ENCODE results near the gene KLC3. TPM values are rescaled to one million over a fixed set of nuclear protein-coding genes. Genes with fewer than 3 reads are reported as not detected.

The KLC3 gene
- total RNA-seq, 2 donors from 2014 or later: not detected

DNA sequence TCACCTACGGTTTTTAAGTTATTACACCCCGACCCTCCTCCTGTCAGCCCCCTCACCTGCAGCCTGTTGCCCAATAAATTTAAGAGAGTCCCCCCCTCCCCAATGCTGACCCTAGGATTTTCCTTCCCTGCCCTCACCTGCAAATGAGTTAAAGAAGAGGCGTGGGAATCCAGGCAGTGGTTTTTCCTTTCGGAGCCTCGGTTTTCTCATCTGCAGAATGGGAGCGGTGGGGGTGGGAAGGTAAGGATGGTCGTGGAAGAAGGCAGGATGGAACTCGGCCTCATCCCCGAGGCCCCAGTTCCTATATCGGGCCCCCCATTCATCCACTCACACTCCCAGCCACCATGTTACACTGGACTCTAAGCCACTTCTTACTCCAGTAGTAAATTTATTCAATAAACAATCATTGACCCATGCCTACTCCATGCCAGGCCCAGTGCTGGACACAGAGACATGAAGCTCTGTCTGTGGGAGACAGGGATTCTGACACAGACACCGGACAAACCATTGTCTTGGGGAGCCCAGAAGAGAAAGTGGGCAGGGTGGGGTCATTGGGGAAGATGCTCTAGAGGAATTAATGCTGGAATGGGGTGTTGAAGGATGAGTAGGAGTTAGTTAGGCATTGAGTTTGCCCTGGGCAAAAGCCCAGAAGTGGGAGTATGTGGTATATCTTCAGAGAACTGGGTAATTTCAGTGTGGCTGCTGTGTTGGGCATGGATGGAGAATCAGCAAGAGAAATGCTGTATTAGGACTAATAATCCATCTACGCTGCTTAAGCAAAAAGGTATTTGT lies 37.1 kb upstream of the KLC3 start:
- H3K36me3 ChIP-seq: peaks cover 4% of the 10 kb centered on the region
- TF ChIP-seq, protein P1, sequence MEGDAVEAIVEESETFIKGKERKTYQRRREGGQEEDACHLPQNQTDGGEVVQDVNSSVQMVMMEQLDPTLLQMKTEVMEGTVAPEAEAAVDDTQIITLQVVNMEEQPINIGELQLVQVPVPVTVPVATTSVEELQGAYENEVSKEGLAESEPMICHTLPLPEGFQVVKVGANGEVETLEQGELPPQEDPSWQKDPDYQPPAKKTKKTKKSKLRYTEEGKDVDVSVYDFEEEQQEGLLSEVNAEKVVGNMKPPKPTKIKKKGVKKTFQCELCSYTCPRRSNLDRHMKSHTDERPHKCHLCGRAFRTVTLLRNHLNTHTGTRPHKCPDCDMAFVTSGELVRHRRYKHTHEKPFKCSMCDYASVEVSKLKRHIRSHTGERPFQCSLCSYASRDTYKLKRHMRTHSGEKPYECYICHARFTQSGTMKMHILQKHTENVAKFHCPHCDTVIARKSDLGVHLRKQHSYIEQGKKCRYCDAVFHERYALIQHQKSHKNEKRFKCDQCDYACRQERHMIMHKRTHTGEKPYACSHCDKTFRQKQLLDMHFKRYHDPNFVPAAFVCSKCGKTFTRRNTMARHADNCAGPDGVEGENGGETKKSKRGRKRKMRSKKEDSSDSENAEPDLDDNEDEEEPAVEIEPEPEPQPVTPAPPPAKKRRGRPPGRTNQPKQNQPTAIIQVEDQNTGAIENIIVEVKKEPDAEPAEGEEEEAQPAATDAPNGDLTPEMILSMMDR (IDR thresholded peaks at IDR 0.05): no peak
- DNase-seq (ENCODE audit: low spot score) (no peak), ATAC-seq (ENCODE audit: insufficient number of reproducible peaks, low FRiP score, low read depth) (no peak)
- no peaks in the 10 kb centered on the region for H3K9me3 ChIP-seq
- no peaks in the 10 kb centered on the region for H3K27me3 ChIP-seq (replicated peaks; ENCODE audit: insufficient read depth)
- H3K4me1 ChIP-seq (ENCODE audit: control insufficient read depth in 1 of 2, low read depth in 2 of 2): no peaks in the 10 kb centered on the region
- no peak overlapping the region for H3K4me3 ChIP-seq
- H3K27ac ChIP-seq: no peak overlapping the region

DNA sequence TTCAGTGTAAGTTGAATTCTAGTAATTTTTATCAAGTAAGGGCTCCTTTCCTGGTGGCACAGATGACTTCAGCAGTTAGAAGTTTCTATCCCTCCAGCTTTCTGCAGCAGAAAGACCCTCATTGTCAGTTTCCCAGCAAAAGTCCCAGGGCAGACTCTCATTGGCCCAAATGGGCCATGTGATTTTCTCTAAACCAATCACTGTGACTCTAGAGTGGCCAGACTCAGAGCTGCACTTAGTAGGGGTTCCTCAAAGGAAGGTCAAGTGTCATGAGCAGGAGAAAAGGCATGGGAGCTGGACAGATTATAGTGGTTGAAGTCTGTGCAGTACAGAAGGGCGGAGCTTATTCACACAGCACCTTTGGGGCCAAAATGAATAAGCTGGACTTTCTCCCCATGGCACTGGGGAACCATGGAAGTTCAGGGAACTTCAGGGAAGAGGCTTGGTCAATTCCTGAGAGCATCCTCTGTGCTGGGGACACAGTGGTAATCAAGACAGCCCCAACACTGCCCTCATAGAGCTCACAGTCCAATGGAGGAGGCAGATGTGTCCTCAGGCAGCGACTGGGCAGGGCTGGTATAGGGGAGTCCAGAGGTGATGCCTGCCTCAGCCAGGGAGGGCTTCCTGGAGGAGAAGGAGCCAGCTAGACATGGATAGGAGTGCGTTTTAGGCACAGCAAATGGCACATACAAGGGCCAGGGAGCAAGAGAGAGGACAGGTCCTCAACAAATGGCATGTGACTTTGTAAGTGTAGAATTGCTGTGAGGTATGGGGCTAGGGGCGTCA lies 36.2 kb upstream of the KLC3 start:
- Histone ChIP-seq H3K4me3 (no peak overlapping the region), H3K36me3 (peaks cover under 1% of the 10 kb centered on the region), H3K27ac (no peak overlapping the region), H3K4me1 (ENCODE audit: control insufficient read depth in 1 of 2, low read depth in 2 of 2) (no peaks in the 10 kb centered on the region), H3K9me3 (no peaks in the 10 kb centered on the region), H3K27me3 (replicated peaks; ENCODE audit: insufficient read depth) (no peaks in the 10 kb centered on the region)
- TF ChIP-seq, protein P1 (IDR thresholded peaks at IDR 0.05): no peak
- no peak for ATAC-seq (ENCODE audit: insufficient number of reproducible peaks, low FRiP score, low read depth)
- no peak for DNase-seq (ENCODE audit: low spot score)

DNA sequence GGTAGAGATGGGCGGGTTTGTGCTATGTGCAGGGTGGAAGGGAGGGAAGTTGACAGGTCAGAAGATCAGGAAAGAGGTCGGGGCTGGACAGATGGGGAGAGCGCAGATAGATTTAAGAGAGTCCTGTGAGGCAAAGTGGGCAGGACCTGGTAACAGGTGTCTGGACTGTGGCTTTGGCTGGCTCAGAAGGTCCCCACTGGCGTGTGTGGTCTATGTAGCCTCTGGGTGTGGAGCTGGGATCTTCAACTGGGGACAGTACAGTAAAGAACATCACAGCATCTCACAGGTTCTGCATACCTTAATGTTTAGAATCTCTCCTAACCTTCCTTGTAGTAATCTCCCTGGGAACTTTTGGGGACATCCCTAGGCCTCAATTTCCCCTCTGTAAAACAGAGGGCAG lies 35.5 kb upstream of the KLC3 start:
- no peaks in the 10 kb centered on the region for H3K9me3 ChIP-seq
- TF ChIP-seq, protein P1 (IDR thresholded peaks at IDR 0.05): no peak
- ATAC-seq (ENCODE audit: insufficient number of reproducible peaks, low FRiP score, low read depth) (no peak), DNase-seq (ENCODE audit: low spot score) (no peak)
- no peaks in the 10 kb centered on the region for H3K4me1 ChIP-seq (ENCODE audit: control insufficient read depth in 1 of 2, low read depth in 2 of 2)
- H3K4me3 ChIP-seq: no peak overlapping the region
- no peaks in the 10 kb centered on the region for H3K36me3 ChIP-seq
- H3K27me3 ChIP-seq (replicated peaks; ENCODE audit: insufficient read depth): no peaks in the 10 kb centered on the region
- no peak overlapping the region for H3K27ac ChIP-seq

DNA sequence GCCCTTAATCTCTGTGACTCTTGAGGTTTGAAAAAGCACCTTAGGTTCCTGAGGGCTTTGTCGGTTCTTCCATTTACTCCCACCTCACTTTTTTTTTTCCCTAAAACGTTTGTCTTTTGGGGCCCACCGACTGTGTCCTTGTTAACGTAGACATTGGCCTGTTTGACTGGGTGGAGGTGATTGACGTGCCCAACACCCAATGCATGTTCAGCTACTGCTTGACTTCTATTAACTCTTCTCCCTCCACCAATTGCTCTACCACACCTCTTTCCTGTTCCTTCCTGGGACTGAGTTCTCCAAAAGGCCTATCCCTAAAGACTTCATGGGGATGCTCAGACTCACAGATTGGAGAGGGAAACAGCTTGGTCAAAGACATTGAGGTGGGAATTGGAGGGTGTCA lies 35.1 kb upstream of the KLC3 start:
- H3K4me3 ChIP-seq: no peak overlapping the region
- no peak overlapping the region for H3K27ac ChIP-seq
- ATAC-seq (ENCODE audit: insufficient number of reproducible peaks, low FRiP score, low read depth) (no peak), DNase-seq (ENCODE audit: low spot score) (no peak)
- TF ChIP-seq, protein P1 (IDR thresholded peaks at IDR 0.05): no peak
- H3K9me3 ChIP-seq: no peaks in the 10 kb centered on the region
- no peaks in the 10 kb centered on the region for H3K27me3 ChIP-seq (replicated peaks; ENCODE audit: insufficient read depth)
- H3K36me3 ChIP-seq: no peaks in the 10 kb centered on the region
- H3K4me1 ChIP-seq (ENCODE audit: control insufficient read depth in 1 of 2, low read depth in 2 of 2): no peaks in the 10 kb centered on the region

DNA sequence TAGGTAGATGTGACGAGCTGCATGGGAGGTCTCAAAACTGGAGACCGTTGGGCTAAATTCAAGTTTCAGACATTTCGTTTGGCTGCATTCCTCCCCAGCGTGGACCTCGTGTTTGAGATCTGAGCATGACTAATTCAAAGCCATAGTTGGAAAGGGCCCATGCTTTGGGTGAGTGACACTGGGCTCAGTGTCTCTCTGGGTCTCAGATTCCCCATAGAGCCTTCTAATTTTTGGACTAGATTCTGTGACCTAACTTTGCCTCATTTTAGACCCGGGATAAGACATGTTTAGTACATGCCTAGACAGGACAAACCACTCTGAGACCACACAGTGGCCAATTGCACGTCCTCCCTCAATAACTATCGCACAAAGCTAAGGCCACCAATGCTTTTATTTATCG lies 34.5 kb upstream of the KLC3 start:
- H3K36me3 ChIP-seq: no peaks in the 10 kb centered on the region
- ATAC-seq (ENCODE audit: insufficient number of reproducible peaks, low FRiP score, low read depth): no peak
- TF ChIP-seq, protein P1 (IDR thresholded peaks at IDR 0.05): no peak
- H3K4me3 ChIP-seq: no peak overlapping the region
- H3K27ac ChIP-seq: no peak overlapping the region
- H3K4me1 ChIP-seq (ENCODE audit: control insufficient read depth in 1 of 2, low read depth in 2 of 2): no peaks in the 10 kb centered on the region
- no peaks in the 10 kb centered on the region for H3K27me3 ChIP-seq (replicated peaks; ENCODE audit: insufficient read depth)
- no peaks in the 10 kb centered on the region for H3K9me3 ChIP-seq
- DNase-seq (ENCODE audit: low spot score): no peak
